GM12891 (cell line): ENCODE measurements around the gene CD22. TPM values are rescaled to one million over a fixed set of nuclear protein-coding genes. Genes with fewer than 3 reads are reported as not detected.
"Not testable (repeated sequence)": the region's sequence is repeated elsewhere in the genome, so short reads cannot be mapped to it uniquely, and the experiment has no call there.

Source experiments
- DNase-seq: peaks from one replicate; pipeline ENCODE4 v3.0.0; 2011; ENCODE audit warnings: low spot score; ENCODE audit not compliant: insufficient read length
- FAIRE-seq: peaks from 2 replicates; lab custom pipeline; 2011; peaks lifted over from hg19 to GRCh38; lab: Jason Lieb, UNC
- PAX5 ChIP-seq: IDR thresholded peaks from 2 replicates; pipeline ENCODE4 v1.6.1; 2011; ENCODE audit warnings: low read length, moderate library complexity, mild to moderate bottlenecking; ENCODE audit not compliant: insufficient read depth, severe bottlenecking
- POLR2A ChIP-seq: IDR thresholded peaks from 2 replicates; pipeline ENCODE4 v1.6.1; 2011; ENCODE audit warnings: low read depth, low read length, control low read depth
- POLR2AphosphoS5 ChIP-seq: IDR thresholded peaks from 2 replicates; pipeline ENCODE4 v1.6.1; 2011; ENCODE audit warnings: low read depth, low read length, control low read depth
- POU2F2 ChIP-seq: IDR thresholded peaks from 2 replicates; pipeline ENCODE4 v1.6.1; 2011; ENCODE audit warnings: low read depth, mild to moderate bottlenecking, control low read depth, low read length, moderate library complexity
- SPI1 ChIP-seq: IDR thresholded peaks from 2 replicates; pipeline ENCODE4 v1.6.1; 2011; ENCODE audit warnings: low read depth, low read length, control low read depth
- TAF1 ChIP-seq: IDR thresholded peaks from 2 replicates; pipeline ENCODE4 v1.6.1; 2011; ENCODE audit warnings: low read depth, low read length, control low read depth
- polyA plus RNA-seq: library from polyadenylated mRNA; unstranded; fragments of >200 nt; gene quantifications from one replicate; pipeline ENCODE4 v1.2.1, GENCODE V29; 2012; ENCODE audit warnings: low read depth, missing spikeins, inconsistent platforms; ENCODE audit not compliant: missing spikeins

The CD22 gene
- polyA plus RNA-seq = 165 TPM

- DNase-seq (no peak), FAIRE-seq (peak; percentile 97)
- TF ChIP-seq POLR2AphosphoS5 (peak; percentile 93), POU2F2 (no peak), TAF1 (peak; percentile 84; the same call in 1 of the 2 replicates), SPI1 (peak; percentile 62), PAX5 (no peak), POLR2A (peak; percentile 94)
These were observed at the start of gene CD22 for GRCh38 chr19:35328851-35329285. Gene CD22 (plus strand): TSS chr19:35329187. CDS start chr19:35332041, 2,854 bp downstream.

DNA sequence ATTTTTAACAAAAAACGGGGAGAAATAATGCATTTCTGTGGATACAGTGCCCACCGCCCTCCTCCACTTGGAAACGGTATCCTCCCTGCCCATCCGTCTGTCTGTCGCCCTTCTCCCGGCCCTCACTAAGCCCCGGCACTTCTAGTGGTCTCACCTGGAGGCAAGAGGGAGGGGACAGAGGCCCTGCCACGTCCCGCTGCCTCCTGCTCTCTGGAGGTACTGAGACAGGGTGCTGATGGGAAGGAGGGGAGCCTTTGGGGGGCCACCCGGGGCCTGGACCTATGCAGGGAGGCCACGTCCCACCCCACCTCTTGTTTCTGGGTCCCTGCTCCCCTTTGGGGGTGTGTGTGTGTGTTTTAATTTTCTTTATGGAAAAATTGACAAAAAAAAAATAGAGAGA is 49.6 kb upstream of the CD22 start:
- no peak for TF ChIP-seq TAF1
- TF ChIP-seq POLR2AphosphoS5 = no peak
- no peak for TF ChIP-seq POLR2A
- no peak for TF ChIP-seq SPI1
- no peak for TF ChIP-seq POU2F2
- TF ChIP-seq PAX5 = no peak
- FAIRE-seq (no peak), DNase-seq (no peak)

DNA sequence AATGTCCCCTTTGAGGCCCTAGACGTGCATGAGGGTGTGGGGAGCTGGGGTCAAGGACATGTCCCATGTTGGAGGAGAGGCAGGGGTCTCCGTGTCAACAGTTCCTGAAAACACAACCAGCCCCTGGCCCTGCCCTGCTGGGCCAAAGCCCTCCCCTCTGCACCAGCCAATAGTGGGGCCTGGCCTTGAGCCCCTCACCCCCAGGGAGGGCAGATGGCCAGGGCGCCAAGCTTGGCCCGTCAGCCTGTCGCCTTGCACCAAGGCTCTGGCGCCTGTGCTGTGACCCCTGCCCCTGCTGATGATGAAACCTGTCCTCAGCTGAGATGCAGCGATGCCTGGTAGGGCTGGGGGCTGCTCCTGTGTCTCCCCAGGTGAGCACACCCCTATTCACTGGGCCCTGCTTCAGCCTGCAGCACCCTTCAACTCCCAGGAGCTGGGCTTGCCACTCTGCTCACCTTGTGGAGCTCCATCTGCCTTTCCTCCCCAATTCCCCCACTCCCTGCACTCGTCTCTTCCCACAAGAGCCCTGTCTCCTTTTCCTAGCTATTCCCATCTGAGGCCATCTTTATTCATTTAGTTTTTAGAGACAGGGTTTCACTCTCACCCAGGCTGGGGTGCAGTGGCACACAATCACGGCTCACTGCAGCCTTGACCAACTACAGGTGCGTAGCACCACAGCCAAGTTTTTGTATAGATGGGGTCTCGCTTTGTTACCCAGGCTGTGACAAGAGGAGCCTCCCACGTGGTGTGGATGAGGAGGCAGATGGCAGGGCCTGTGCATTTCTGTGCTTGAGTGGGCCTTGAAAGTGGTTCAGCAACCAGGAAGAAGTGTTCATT is 48.8 kb upstream of the CD22 start:
- DNase-seq = no peak
- no peak for TF ChIP-seq POU2F2
- TF ChIP-seq POLR2A = no peak
- no peak for TF ChIP-seq POLR2AphosphoS5
- TF ChIP-seq PAX5 = no peak
- no peak for TF ChIP-seq SPI1
- no peak for TF ChIP-seq TAF1
- FAIRE-seq = peak; percentile 66

DNA sequence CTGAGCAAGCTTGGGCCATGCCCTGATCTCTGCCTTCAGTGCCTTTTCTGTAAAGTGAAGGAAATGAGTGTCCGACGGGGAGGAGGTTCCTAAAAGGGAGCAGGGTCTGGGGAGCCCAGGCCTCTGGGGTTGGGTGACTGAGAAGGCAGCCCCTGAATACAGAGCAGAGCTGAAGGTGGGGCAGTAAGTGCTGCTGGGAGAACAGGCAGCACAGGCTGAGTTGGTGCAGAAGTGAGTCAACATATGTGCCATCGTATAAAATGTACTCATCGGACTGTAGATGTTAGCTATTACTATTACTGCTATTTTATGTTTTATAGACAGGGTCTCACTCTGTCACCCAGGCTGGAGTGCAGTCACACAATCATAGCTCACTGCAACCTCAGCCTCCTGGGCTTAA is 47.7 kb upstream of the CD22 start:
- peak; percentile 96 for FAIRE-seq
- no peak for DNase-seq
- TF ChIP-seq PAX5 = no peak
- no peak for TF ChIP-seq SPI1
- TF ChIP-seq POLR2A = no peak
- no peak for TF ChIP-seq POLR2AphosphoS5
- TF ChIP-seq POU2F2 = no peak
- TF ChIP-seq TAF1 = no peak

GRCh38 chr19:35284153-35285094 is 44.6 kb upstream of the CD22 start:
- FAIRE-seq (no peak), DNase-seq (no peak)
- TF ChIP-seq SPI1 (no peak), TAF1 (no peak), POLR2A (no peak), POU2F2 (no peak), PAX5 (no peak), POLR2AphosphoS5 (no peak)

GRCh38 chr19:35285095-35285449 is 43.9 kb upstream of the CD22 start:
- TF ChIP-seq POLR2A = no peak
- no peak for TF ChIP-seq TAF1
- TF ChIP-seq POLR2AphosphoS5 = no peak
- TF ChIP-seq SPI1 = no peak
- no peak for TF ChIP-seq PAX5
- TF ChIP-seq POU2F2 = no peak
- FAIRE-seq = no peak

DNA sequence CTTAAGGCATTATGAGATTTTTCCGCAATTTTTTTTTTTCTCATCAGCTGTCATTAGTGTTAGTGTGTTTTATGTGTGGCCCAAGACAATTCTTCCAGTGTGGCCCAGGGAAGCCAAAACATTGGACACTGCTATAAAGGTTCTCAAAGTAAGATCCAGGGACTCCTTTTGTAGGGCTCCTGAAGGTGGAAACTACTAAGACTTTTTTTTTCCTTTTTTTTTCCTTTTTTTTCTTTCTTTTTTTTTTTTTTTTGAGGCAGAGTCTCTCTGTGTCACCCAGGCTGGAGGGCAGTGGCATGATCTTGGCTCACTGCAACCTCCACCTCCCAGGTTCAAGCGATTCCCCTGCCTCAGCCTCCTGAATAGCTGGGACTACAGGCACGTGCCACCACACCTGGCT is 43.5 kb upstream of the CD22 start:
- FAIRE-seq, DNase-seq: not testable (repeated sequence)

More at GRCh38 chr19:35285095-35285449, 43.9 kb upstream of the CD22 start:
- no peak for DNase-seq

- not testable (repeated sequence) for FAIRE-seq, DNase-seq
These were observed 42.9 kb upstream of the CD22 start for GRCh38 chr19:35286101-35286500.

DNA sequence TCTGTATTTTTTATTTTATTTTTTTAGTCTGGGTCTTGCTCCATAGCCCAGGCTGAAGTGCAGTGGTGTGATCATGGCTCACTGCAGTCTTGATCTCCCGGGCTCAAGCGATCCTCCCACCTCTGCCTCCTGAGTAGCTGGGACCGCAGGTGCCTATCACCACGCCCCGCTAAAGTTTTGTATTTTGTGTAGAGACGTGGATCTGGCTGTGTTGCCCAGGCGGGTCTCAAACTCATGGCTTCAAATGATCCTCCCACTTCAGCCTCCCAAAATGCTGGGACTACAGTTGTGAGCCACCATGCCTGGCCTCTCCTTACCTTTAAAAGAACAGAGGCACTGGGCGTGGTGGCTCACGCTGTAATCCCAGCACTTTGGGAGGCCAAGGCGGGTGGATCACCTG is 41.3 kb upstream of the CD22 start:
- DNase-seq (no peak), FAIRE-seq (no peak)
- TF ChIP-seq SPI1 = no peak
- TF ChIP-seq POLR2AphosphoS5 = no peak

DNA sequence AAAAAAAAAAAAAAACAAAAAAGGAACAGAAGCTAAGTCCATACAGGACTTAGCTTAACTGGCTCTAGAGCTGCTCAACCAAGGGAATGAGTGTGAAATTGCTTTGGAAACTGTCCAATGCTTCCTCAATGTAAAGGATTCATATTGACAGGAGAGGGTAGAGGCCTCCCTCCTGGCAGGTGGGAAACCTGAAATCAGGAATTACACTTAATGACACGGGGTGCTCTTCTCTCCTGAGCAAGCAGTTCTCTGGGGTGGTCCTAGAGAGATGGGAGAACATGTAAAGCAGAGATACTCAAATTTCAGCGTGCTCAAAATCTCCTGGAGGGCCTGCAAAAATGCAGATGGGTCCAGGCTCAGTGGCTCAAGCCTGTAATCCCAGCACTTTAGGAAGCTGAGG is 40.7 kb upstream of the CD22 start:
- FAIRE-seq (no peak), DNase-seq (no peak)

More for the DNA sequence above, 40.7 kb upstream of the CD22 start:
- TF ChIP-seq TAF1 (no peak), POLR2AphosphoS5 (no peak), POLR2A (no peak), PAX5 (no peak), POU2F2 (no peak), SPI1 (no peak)
